AG09319 (cell line): ENCODE results near the gene SLC22A16.
"Not testable (repeated sequence)": the region's sequence is repeated elsewhere in the genome, so short reads cannot be mapped to it uniquely, and the experiment has no call there.

ENCODE experiments used
- DNase-seq: peaks from one replicate; pipeline ENCODE4 v3.0.0-alpha.2; 2010; ENCODE audit warnings: low read depth; ENCODE audit errors: extremely low read depth
- TF ChIP-seq, protein P1 (sequence below): IDR thresholded peaks from 2 replicates; pipeline ENCODE4 v1.5.1; 2011; ENCODE audit warnings: low read depth, mild to moderate bottlenecking, inconsistent platforms, low read length, moderate library complexity

The SLC22A16 gene

DNA sequence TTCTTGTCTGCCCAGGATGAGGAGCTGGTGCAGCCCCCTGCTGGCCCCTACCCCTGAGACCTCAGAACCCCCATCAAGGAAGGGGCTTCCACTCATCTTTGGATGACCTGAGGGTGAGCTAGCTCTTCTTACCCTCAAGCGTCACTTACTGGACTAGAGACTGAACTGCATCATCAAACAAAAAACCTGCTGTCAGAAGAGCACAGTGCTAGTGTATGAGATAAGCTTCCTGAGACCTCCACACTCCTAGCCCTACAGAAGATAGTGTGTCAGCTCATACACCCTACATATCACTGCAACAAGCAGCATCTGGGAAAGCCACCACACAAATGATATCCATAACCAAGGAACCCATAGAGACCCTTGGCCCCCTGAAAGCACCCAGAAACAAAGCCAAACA, 15.0 kb downstream of the SLC22A16 start:
- TF ChIP-seq, protein P1, sequence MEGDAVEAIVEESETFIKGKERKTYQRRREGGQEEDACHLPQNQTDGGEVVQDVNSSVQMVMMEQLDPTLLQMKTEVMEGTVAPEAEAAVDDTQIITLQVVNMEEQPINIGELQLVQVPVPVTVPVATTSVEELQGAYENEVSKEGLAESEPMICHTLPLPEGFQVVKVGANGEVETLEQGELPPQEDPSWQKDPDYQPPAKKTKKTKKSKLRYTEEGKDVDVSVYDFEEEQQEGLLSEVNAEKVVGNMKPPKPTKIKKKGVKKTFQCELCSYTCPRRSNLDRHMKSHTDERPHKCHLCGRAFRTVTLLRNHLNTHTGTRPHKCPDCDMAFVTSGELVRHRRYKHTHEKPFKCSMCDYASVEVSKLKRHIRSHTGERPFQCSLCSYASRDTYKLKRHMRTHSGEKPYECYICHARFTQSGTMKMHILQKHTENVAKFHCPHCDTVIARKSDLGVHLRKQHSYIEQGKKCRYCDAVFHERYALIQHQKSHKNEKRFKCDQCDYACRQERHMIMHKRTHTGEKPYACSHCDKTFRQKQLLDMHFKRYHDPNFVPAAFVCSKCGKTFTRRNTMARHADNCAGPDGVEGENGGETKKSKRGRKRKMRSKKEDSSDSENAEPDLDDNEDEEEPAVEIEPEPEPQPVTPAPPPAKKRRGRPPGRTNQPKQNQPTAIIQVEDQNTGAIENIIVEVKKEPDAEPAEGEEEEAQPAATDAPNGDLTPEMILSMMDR: no peak
- DNase-seq: no peak

DNA sequence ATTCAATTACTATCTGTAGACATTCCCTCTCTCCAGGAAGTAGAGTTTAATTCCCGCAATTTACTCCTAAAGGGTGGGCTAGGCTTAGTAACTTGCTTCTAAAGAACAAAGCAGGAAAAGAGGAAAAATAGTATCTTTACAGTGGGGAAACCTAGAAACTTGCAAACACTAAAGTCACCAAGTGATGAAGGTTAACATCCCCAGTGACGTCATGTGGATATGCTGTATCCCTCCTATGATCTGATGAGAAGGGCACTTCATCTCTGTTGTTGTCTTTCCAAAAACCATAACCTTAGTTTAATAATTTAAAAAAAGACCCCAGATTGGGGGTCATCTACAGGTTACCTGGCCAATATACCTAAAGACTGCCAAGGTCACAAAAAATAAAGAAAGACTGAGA, 17.3 kb downstream of the SLC22A16 start:
- no peak for DNase-seq
- TF ChIP-seq, protein P1: no peak

DNA sequence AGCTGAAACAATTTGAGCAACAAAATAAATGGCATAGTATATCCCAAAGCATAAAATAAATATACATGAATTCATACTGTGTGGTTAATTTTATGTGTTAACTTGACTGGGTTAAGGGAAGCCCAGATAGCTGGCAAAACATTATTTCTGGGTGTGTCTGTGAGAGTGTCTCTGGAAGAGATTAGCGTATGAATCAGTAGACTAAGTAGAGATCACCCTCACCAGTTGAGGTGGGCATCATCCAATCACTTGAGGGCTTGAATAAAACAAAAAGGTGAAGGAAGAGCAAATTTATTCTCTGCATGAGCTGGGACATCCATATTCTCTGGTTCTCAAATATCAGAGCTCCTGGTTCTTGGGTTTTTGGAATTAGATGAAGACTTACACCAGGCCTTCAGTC, 17.9 kb downstream of the SLC22A16 start:
- TF ChIP-seq, protein P1: no peak
- DNase-seq: no peak

DNA sequence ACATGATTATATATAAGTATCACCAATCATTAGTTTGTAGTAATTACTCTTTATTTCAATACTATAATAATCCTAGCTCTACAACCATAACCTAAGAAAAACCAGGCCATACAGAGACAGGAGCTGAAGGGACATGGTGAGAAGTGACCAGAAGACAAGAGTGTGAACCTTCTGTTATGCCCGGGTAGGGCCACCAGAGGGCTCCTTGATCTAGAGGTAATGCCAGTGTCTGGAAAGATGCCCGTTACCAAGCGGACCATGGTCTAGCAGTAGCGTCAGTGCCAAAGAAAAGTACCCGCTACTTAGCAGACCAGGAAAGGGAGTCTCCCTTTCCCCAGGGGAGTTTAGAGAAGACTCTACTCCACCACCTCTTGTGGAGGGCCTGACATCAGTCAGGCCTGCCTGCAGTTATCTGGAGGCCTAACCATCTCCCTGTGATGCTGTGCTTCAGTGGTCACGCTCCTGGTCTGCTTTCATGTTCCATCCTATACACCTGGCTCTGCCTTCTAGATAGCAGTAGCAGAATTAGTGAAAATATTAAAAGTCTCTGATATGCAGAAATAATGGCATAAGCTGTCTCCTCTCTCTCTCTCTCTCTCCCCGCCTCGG, 18.7 kb downstream of the SLC22A16 start:
- DNase-seq: not testable (repeated sequence)

DNA sequence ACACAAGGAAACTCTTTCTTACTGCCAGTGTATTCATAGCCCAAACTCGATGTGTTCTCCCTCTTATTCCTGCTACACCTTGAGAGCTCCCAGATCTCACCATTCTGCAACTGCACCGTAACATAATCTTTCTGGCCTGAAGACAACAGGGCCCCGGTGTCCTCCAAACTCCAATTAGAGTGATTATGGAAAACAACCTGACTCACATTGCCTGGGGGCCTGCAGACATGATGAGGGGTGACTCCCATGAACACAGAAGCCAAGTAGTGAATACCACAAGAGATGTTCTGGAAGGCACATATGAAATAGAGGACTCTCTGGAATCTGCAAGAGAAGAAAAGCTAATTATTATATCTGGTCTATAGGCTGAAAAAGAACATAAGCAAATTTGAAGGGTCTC, 19.7 kb downstream of the SLC22A16 start:
- no peak for DNase-seq
- TF ChIP-seq, protein P1: no peak

More for the DNA sequence above, 18.7 kb downstream of the SLC22A16 start:
- TF ChIP-seq, protein P1: peak; percentile 28

DNA sequence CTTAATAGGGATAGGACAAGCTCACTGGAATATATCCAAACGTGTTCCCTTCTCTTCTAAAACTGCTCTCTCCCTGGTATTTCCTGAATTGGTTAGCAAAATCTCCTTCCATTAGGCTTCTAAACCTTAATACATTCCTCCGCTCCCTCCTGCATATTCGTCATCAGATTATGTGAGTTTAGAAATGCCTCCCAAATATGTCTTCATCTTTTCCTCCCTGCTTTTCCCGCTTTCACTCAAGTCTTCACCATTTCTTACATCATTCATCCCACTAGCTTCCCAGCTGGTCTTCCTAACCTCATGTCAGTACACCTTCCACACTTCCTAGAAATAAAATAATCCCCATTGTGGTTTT, 26.9 kb downstream of the SLC22A16 start:
- TF ChIP-seq, protein P1: no peak
- DNase-seq: no peak

DNA sequence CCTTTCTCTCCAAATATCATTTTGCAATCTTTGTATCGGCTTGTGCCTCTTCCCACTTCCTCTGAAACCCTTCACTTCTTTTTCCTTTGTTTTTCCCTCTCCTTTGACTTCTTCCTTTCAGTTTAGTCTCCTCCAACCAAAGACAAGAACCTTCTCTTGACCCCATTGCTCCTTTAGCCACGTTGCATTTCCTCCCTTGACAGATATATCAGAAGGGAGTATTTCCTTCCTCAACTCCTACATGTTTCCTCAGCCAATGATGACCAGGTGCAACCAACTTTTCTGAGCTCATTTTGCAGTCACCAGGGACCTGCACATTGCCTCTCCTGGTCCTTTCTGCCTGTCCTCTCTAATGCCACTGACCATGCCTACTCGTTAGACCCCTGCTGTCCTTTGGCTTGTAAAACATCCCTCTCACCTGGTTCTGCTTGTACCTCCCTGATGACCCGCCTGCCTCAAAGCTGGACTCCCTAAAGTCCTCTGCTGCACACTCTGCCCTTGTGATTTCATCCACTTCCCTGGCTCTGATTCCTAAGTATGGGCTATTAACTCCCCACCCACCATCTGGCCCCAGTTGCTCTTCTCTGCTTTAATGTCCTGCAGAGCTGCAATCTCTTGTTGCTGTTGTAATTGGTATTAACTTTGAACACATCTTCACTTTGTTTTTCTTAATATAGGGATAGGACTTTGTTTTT, 27.4 kb downstream of the SLC22A16 start:
- no peak for DNase-seq
- TF ChIP-seq, protein P1: no peak
